Measurements from ENCODE around the gene SEC22A.

The SEC22A gene

DNA sequence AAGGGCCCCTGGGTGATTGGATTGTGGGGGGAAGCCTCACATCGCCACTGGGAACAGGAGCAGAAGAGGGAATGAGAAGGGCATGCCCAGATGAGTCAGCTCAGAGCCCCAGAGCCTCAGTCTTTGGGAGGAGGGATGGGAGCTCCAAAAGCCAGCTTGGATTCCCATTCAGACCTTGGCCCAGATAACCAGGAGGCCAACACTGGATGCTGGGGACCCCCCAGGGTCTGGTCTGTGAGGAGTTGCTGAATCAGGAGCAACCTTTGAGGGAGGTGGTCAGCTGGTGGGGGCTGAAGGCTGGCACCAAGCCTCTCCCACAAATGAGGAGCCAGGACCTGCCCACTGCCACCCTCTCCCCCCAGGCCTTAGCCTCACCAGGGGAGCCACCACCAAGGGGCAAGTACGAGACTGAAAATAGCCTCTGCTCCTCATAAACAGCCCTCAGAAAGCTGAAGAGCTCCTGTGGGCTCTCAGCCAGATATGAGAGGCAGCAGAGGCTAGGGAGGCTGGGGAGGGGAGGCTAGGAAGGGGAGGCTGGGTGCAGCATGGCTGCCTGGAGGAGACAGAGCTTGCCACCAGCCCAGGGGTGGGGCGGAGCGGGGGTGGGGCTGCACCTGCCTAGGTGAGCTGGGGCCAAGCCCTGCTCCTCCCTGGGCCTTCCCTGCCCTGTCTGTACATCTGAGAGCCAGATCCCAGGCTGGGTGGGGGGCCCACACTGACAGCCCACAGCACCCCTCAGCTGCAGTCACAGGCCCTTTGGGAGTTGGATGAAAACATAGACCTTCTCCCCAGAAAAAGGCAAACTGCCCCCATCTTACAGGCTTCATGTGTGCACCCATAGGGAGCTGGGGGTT, 99.8 kb downstream of the SEC22A start:
- in situ Hi-C loops (cut with MboI; ENCODE audit: low sequenced_read_pairs) = no loop called here

DNA sequence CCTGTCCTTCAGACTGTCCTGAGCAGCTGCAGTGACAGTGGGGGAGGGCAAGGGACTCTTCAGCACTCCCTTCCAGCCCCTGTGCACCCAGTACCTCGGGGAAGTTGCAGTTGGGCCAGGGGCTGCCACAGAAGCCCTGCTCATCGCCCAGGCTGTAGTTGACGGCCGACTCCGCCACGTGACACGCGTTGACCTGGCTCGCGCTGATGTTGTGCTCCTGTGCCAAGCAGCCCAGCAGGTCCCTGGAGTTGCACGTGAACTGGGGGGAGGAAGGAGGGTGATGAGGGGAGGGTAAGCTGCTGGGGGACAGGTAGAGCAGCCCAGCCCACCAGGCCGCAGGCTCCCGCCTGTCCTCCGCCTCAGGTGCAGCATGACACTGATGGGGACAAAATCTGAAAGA, 101.2 kb downstream of the SEC22A start:
- in situ Hi-C loops (cut with MboI; ENCODE audit: low sequenced_read_pairs) = no loop called here

DNA sequence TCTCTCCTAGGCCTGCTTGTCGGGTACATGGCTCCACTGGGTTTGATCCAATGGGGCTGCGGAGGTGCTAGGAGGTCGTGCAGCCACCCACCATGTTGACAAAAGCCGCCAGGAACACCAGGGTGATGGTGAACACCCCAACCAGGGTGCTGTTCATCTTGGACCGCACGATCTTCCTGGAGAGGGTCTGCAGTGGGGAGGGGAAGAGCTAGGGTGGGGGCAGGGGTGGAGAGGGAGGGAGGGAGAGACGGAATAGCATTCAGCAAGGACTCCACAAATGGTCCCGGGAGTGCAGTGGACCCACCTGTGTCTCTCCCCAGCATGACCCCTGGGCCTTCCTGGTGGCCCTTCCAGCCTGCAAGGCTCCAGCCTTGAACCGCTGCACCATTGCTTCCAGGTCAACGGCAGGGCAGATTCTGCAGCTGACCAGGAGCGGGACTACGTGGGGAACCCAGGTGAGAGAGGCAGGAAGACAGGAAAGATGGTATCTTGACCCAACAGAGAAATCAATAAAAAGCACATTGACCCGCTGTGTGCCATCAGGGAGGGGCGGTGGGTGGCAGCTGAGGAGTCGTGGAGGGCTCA, 102.3 kb downstream of the SEC22A start:
- in situ Hi-C loops (cut with MboI; ENCODE audit: low sequenced_read_pairs) = no loop called here

DNA sequence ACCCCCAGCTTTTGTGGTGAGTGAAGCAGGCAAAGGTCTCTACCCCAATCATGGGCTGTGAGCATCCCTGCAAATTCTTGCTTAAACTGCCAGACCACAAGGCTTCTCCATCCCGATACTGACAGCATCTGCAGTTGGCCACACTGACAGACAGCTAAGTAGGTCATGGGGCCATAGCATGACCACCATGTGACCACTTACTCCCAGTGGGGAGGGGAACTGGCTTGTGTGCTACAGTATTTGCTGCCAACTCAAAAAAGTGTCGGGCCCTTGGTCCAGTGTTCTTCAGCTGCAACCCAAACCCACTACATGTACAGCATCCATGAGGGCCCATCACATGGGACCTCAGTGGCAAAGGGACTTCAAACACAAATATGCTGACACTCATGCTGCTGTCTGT, 103.4 kb downstream of the SEC22A start:
- in situ Hi-C loops (cut with MboI; ENCODE audit: low sequenced_read_pairs) = no loop called here

DNA sequence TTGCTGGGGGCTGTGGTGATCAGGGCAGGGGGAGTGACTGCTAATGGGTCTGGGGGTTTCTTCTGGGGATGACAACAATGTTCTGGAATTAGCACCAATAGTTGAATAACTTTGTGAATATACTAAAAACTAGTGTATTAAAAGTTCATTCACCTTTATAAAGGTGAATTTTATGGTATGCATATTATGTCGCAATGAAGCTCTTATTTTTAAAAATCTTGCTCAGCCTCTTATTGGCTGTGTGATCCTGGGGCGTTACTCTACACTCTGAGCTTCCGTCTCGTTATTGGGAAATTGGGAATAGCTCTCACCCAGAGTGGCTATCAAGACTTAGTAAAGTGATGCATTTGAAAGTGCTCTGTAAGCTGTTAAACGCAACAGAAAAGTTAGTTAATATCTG, 105.3 kb downstream of the SEC22A start:
- in situ Hi-C loops (cut with MboI; ENCODE audit: low sequenced_read_pairs) = no loop called here

DNA sequence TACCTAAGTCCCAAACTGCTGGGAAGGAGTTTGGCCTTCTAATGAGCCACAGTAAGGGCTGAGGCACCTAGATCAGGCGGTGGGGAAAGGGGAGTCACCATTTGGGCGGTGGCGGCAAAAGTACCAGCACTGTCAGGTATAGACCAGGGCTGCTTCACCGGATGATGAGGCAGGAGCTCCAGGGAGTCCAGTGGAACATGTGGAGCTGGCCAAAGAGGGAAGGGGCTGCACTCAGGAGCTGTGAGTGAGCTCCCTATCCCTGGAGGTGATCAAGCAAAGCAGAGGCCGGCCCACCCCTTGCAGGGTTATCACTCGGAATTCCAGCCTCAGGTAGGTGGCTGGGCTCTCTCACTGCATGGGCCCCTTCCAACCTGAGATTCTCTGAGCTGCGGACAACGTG, 108.4 kb downstream of the SEC22A start:
- in situ Hi-C loops (cut with MboI; ENCODE audit: low sequenced_read_pairs) = no loop called here

DNA sequence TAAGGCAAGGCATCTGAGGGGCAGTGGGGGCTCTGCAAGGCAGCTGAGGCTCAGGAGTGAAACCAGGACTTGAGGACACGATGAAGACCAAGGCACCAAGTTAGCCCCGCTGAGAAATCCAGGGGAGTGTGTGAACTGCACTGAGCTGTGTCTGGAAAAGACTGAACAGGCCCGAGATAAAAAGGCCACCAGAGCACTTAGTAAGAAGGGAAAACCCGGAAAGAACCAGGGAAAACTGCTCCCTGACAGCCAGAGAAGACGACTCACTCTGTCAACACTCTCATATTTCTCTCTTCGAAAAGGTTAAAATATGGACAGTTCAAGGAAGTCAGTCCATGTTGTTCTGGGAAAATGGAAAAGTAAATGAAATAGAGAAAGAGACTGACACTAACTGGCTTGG, 109.0 kb downstream of the SEC22A start:
- in situ Hi-C loops (cut with MboI; ENCODE audit: low sequenced_read_pairs) = no loop called here

DNA sequence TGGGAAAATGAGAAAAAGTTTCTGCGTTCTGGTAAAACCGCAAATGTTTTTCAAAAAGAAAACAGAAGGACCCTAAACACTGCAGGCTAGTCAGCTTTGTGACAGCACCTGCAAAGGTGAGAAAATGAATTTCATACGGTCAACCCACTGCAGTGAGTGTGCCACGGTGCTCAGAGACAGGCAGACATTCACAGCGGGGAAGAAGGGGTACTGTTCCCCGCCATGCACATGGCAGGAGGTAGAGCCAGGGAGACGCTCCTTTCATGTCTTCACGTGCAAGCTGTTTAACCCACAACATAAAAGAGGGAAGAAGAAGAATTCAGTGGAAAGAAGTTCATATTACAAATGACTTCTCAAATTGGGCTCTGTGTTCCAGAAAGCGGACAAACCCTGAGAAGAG, 109.5 kb downstream of the SEC22A start:
- in situ Hi-C loops (cut with MboI; ENCODE audit: low sequenced_read_pairs) = no loop called here

DNA sequence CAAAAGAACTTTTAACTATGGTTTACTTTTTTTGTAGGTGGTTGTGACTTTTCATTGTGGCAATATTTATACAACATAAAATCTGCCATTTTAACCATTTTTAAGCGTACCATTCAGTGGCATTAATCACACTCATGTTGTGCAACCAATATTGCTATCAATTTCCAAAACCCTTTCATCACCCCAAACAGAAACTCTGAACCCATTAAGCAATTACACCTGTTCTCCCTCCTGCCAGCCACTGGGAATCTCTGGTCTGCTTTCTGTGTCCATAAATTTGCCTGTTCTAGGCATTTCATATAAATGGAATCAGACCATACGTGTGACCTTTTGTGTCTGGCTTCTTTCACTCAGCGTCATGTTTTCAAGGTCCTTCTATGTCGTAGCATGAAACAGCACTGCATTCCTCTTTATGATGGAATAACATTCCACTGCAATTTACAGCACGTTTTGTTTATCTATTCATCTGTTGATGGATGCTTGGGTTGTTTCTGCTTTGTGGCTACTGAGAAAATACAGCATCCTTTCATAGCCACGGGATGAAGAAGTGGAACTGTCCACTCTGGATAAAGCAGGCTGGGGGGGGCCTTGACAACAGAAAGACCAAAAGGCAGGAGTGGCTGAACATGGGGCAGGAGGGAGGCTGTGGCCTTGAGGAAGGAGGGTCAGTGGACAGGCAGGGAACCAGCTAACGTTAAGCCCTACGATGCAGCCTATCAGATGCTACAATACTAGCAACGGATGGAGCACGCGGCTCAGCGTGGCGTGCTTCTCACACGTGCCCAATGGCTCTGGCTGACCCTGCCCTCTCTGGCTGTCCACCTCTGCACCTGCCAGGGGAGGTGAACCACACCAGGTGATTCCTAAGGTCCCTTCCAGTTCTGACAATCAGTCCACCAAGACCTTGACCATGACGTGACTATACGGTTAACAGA, 110.9 kb downstream of the SEC22A start:
- in situ Hi-C loops (cut with MboI; ENCODE audit: low sequenced_read_pairs) = no loop called here

DNA sequence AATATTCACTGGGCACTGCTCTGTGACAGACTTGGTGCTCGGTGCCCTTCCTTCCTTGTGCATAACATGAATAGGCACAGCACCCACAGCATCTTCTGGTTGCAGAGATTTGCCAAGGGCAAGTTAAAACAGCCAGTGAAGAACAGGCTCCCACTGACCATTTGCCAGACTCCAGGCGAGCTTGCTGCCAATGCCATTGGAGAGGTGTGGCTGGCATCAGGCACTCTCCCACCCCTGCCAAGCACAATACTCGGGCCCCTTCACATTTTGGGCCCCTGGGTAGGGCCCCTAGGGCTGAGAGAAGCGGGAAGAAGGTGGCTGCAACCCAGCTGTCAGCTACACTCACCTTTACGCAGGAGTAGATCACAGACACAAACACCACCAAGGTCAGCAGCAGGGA, 112.1 kb downstream of the SEC22A start:
- in situ Hi-C loops (cut with MboI; ENCODE audit: low sequenced_read_pairs) = no loop called here

DNA sequence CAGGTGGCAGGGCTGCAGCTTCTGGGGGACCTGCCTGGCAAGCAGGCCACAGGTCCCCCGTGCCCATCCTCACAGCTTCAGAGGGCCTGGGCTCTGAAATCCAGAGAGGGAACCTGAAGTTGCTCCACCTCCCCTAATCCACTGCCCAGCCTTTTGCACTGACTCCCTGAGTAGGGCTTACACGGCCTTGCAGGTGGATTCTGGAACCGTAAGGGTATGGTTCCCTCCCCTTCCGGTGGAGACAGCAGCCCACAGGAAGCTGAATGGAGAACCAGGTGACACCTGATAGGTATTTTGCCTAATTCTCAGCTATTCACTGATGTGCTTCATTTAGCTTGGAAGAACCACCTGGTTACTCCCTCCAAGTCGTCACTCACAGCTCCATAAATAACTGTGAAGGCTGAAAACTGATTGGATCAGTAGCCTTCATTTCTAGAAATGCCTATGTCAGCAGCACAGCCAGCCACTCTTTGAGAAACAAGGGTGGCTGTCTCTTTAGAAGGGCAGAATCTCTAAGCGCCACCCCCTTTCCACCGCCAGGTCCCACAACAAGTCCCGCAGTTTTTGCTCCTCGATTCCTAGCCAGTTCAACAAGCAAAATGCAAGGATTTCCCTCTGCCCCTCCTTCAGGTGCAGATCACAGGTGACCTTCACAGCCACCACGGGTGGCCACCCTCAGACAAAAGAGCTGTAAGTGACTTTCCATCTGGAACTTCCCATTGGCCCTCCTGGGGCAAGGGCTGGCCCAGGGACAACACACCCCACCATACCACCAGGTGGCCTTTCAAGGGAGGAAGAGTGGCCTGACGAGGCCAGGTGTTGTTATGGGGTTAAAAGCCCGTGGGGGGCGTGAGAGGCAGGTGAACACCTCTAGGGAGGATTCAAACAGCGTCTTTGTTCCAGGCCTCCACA, 112.9 kb downstream of the SEC22A start:
- in situ Hi-C loops (cut with MboI; ENCODE audit: low sequenced_read_pairs) = no loop called here

DNA sequence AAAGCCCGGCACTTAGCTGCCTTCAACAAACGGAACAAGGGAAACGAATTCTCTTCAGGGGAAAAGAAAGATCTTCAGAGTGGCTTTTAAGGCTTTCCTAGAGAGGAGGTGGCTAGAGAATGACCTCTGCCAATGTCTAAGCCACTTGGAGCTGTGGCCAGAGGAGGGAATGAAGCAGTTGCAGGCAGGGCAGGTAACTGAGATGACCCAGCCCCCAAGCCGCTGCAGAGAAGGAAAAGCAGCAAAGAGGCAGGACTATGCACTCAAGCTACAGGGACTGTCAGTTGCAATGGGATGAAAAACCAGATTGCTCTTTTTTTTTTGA, 113.5 kb downstream of the SEC22A start:
- in situ Hi-C loops (cut with MboI; ENCODE audit: low sequenced_read_pairs) = no loop called here

DNA sequence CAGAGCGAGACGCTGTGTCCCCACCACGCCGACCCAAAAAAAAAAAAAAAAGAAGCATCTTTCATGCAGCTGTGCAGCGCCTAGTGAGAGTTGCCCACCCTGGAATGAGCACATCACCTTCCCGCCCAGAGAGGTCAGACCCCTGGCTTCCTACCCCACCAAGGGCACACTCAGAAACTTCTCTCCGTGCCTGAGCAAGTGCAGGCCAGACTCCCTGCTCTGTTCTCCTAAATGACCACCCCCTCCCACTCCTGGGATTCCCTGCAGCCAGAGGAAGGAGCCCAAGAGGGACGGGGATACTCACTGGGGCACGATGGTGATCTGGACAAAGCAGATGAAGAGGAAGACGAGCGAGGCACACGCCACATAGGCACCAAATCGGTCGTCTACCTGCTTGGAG, 116.0 kb downstream of the SEC22A start:
- in situ Hi-C loops (cut with MboI; ENCODE audit: low sequenced_read_pairs) = no loop called here

DNA sequence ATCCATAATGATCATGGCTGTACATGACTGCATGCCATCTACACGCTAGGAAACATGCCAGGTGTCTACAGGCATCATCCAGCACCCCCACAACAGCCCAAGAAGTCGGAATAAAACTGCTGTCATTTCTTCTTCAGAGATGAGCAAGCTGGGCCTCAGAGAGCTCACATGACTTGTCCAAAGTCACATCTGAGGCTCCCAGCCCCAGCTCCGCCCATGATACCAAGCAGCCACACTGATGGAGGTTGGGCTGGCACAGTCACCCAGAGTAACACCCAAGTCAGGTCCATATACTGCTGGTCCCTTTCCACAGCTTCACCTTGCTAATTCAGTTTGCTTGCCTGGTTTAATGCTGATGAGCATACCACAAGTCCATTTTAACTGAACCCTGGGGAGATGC, 116.6 kb downstream of the SEC22A start:
- in situ Hi-C loops (cut with MboI; ENCODE audit: low sequenced_read_pairs) = no loop called here

DNA sequence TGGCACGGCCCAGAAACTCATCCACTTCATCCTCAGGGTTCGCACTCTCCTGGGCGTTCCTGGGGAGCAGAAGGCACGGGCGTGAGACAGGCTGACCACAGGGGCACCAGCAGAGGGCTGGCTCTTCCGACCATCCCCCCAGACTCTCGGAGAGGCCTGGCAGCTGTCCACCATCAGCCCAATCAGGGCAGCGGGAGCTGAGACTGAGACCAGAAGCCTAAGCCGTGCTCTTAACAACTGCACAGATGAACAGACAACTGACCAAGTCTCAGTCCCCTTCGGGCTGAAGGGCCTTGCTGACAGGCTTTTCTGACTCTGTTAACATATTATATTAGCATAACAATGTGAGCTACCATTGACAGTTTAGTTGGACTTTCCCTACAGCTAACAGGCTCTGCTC, 118.0 kb downstream of the SEC22A start:
- in situ Hi-C loops (cut with MboI; ENCODE audit: low sequenced_read_pairs) = no loop called here

DNA sequence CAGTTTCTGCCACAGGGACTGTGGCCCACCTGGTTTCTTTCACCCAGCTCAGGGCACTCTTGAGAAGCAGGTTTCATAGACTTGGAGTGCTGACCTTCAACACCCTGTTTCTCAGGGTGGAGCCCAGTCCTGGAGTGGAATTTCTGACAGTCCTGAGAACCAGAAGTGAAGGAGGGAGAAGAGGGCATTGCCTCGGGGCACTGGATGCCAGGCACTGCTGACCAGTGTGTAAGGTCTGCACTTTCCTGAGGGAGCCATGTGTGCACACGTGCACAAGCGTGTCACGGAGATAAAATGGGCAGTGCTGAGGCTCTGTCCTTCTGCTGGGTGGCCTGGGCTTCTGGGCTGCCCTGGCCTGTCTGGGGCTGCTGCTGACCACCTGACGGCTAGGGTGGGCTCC, 118.5 kb downstream of the SEC22A start:
- in situ Hi-C loops (cut with MboI; ENCODE audit: low sequenced_read_pairs) = no loop called here

DNA sequence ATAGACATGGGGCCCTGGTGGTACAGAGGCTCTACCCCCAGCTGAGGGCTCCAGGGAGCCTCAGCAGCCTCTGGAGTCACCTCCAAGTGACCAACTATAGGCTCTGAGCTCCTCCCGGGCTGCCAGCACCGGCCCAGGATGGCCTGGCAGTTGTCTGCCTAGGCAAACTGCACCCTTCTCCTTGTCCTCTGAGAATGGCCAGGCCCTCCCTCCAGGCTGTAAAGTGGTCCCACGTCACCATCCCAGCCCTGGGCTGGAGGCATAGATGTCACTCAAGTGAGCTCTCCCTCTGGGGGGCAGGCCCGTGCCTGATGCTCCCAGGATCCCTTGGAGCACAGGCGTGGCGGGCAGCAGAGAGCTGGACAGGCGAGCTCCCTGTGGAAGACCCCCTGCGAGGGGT, 120.1 kb downstream of the SEC22A start:
- in situ Hi-C loops (cut with MboI; ENCODE audit: low sequenced_read_pairs) = no loop called here

DNA sequence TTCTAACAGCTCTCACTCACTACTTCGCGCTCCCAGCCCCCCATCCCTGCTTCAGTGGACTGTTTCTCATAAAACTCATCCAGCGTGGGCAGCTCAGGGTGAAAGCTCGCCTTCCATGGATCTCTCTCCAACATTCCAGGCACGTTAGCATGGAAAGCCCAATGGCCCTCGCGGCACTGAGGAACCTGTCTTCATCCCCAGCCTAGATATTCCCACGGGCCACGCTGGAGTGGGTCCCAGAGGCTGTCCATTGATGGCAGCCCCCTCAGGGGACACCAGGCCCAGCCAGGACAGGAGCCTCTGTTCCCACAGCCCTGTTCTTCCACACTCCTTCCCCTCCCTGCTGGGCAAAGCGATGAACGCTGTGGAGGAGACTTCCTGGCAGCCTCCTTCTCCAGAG, 121.1 kb downstream of the SEC22A start:
- in situ Hi-C loops (cut with MboI; ENCODE audit: low sequenced_read_pairs) = no loop called here

All from HL-60/S4 treated with retinoic acid at 250 ng/mL for 4 days and 3 days (cell line).